GM23338 (cell line): ENCODE results near the gene PSORS1C1. TPM values are rescaled to one million over a fixed set of nuclear protein-coding genes. Genes with fewer than 3 reads are reported as not detected.

ENCODE experiments used
- ATAC-seq: fragments of 200-7000 bp; cut with Tn5 transposase; 3 replicates; pipeline ENCODE4 v1.9.1; 2020
- DNase-seq: peaks from one replicate; pipeline ENCODE4 v3.0.0-alpha.2; 2015; ENCODE audit warnings: low spot score
- H2AFZ ChIP-seq: fragments of 200-600 bp; sonication (generic); 2 replicates; pipeline ENCODE4 v1.8.0; 2016; ENCODE audit warnings: antibody characterized with exemption, mild to moderate bottlenecking, moderate library complexity
- H3F3A ChIP-seq: fragments of 200-600 bp; sonication (generic); replicated peaks from 2 replicates; pipeline ENCODE4 v1.8.0; 2017; ENCODE audit warnings: antibody characterized with exemption, mixed run types, low read depth
- H3K27ac ChIP-seq: fragments of 200-600 bp; sonication (generic); 2 replicates; pipeline ENCODE4 v1.6.1; 2016; ENCODE audit warnings: low read depth
- H3K27me3 ChIP-seq: fragments of 200-600 bp; sonication (generic); 2 replicates; pipeline ENCODE4 v1.8.0; 2016; ENCODE audit warnings: mild to moderate bottlenecking, mixed run types, moderate library complexity; ENCODE audit not compliant: insufficient read depth
- H3K36me3 ChIP-seq: fragments of 200-600 bp; sonication (generic); 2 replicates; pipeline ENCODE4 v1.8.0; 2016; ENCODE audit warnings: mild to moderate bottlenecking; ENCODE audit not compliant: insufficient read depth
- H3K4me1 ChIP-seq: fragments of 200-600 bp; sonication (generic); 2 replicates; pipeline ENCODE4 v1.8.0; 2016; ENCODE audit warnings: mild to moderate bottlenecking, moderate library complexity; ENCODE audit not compliant: insufficient read depth
- H3K4me2 ChIP-seq: fragments of 200-600 bp; sonication (generic); 2 replicates; pipeline ENCODE4 v1.7.1; 2017; ENCODE audit warnings: mixed run types
- H3K4me3 ChIP-seq: fragments of 200-600 bp; sonication (generic); 2 replicates; pipeline ENCODE4 v1.6.1; 2016; ENCODE audit warnings: mixed run types
- H3K79me2 ChIP-seq: fragments of 200-600 bp; sonication (generic); replicated peaks from 2 replicates; pipeline ENCODE4 v1.8.0; 2017; ENCODE audit warnings: mild to moderate bottlenecking; ENCODE audit not compliant: insufficient read depth
- H3K9me2 ChIP-seq: fragments of 200-600 bp; sonication (generic); 2 replicates; pipeline ENCODE4 v1.8.0; 2017; ENCODE audit not compliant: insufficient read depth
- H4K20me1 ChIP-seq: fragments of 200-600 bp; sonication (generic); replicated peaks from 2 replicates; pipeline ENCODE4 v1.8.0; 2017; ENCODE audit warnings: mild to moderate bottlenecking; ENCODE audit not compliant: insufficient read depth
- H3K27ac Mint-ChIP-seq: 2 replicates; pipeline ENCODE4 v1.8.0; 2020; ENCODE audit warnings: inconsistent platforms, mild to moderate bottlenecking, moderate library complexity, mixed read lengths
- H3K27me3 Mint-ChIP-seq: 3 replicates; pipeline ENCODE4 v1.8.0; 2022; ENCODE audit warnings: low read depth, mild to moderate bottlenecking, moderate library complexity, mixed read lengths, inconsistent platforms; ENCODE audit not compliant: insufficient read depth, poor library complexity
- H3K36me3 Mint-ChIP-seq: 3 replicates; pipeline ENCODE4 v1.8.0; 2021; ENCODE audit warnings: low read depth, mild to moderate bottlenecking, inconsistent platforms, moderate library complexity, mixed read lengths
- H3K4me1 Mint-ChIP-seq: 3 replicates; pipeline ENCODE4 v1.8.0; 2020; ENCODE audit warnings: mild to moderate bottlenecking, inconsistent platforms, mixed read lengths
- H3K4me3 Mint-ChIP-seq: 3 replicates; pipeline ENCODE4 v1.8.0; 2021; ENCODE audit warnings: moderate library complexity, mild to moderate bottlenecking, inconsistent platforms, mixed read lengths
- H3K9me3 Mint-ChIP-seq: 3 replicates; pipeline ENCODE4 v1.8.0; 2020; ENCODE audit warnings: moderate library complexity, mild to moderate bottlenecking, inconsistent platforms, mixed read lengths
- CREB1 ChIP-seq: fragments of 250-450 bp; sonication (Bioruptor Pico); IDR thresholded peaks from 2 replicates; pipeline ENCODE4 v1.5.0; 2020; ENCODE audit warnings: low read depth, mild to moderate bottlenecking, moderate library complexity
- CTCF ChIP-seq, 2 experiments: fragments of 200-600 bp in 1 of 2; sonication (generic) in 1 of 2; conservative IDR thresholded peaks; 2 replicates each; pipeline versions ENCODE4 v1.5.1 to v1.6.1; 2016 to 2017; ENCODE audit warnings: antibody characterized with exemption in 2 of 2, low read depth in 2 of 2, mild to moderate bottlenecking in 2 of 2, moderate library complexity in 1 of 2
- ETS1 ChIP-seq: IDR thresholded peaks from 2 replicates; pipeline ENCODE4 v1.6.1; 2016; ENCODE audit warnings: antibody characterized with exemption
- EZH2 ChIP-seq: fragments of 200-600 bp; sonication (generic); IDR thresholded peaks from one replicate; pipeline ENCODE4 v1.8.0; 2017; ENCODE audit warnings: antibody characterized with exemption, mild to moderate bottlenecking, low read depth; ENCODE audit not compliant: unreplicated experiment
- EZH2phosphoT487 ChIP-seq: fragments of 200-600 bp; sonication (generic); IDR thresholded peaks from one replicate; pipeline ENCODE4 v1.8.1; 2018; ENCODE audit warnings: antibody characterized with exemption; ENCODE audit not compliant: unreplicated experiment
- JUNB ChIP-seq: IDR thresholded peaks from one replicate; pipeline ENCODE4 v1.6.1; 2016; ENCODE audit warnings: antibody characterized with exemption; ENCODE audit not compliant: unreplicated experiment
- NANOG ChIP-seq: IDR thresholded peaks from 2 replicates; pipeline ENCODE4 v1.6.1; 2016; ENCODE audit warnings: antibody characterized with exemption, borderline replicate concordance
- POLR2AphosphoS5 ChIP-seq: IDR thresholded peaks from 2 replicates; pipeline ENCODE4 v1.6.1; 2016; ENCODE audit warnings: antibody characterized with exemption, low read depth
- REST ChIP-seq: IDR thresholded peaks from one replicate; pipeline ENCODE4 v1.6.1; 2018; ENCODE audit warnings: antibody characterized with exemption; ENCODE audit not compliant: unreplicated experiment
- STAT1 ChIP-seq: IDR thresholded peaks from one replicate; pipeline ENCODE4 v1.6.1; 2016; ENCODE audit warnings: antibody characterized with exemption; ENCODE audit not compliant: unreplicated experiment
- ZNF114 ChIP-seq: fragments of 250-450 bp; sonication (Bioruptor Pico); IDR thresholded peaks from 2 replicates; pipeline ENCODE4 v1.5.0; 2020; ENCODE audit warnings: mild to moderate bottlenecking, moderate library complexity
- ZNF331 ChIP-seq: fragments of 250-450 bp; sonication (Bioruptor Pico); IDR thresholded peaks from 2 replicates; pipeline ENCODE4 v1.5.0; 2020; ENCODE audit warnings: low read depth, mild to moderate bottlenecking, moderate library complexity
- ZNF462 ChIP-seq: fragments of 250-450 bp; sonication (Bioruptor Pico); IDR thresholded peaks from 2 replicates; pipeline ENCODE4 v1.5.0; 2020; ENCODE audit warnings: mild to moderate bottlenecking, moderate library complexity
- polyA plus RNA-seq: library from polyadenylated mRNA; unstranded; fragments of >200 nt; fragmentation: Nextera tagmentation; extraction: Ambion mirVana; gene quantifications from 2 replicates; pipeline ENCODE4 v1.2.1, GENCODE V29; 2016
- total RNA-seq: library from RNA; depleted of rRNA; stranded (reverse); fragments of >200 nt; shearing (Covaris generic); gene quantifications from 2 replicates; pipeline ENCODE4 v1.2.3, GENCODE V29; 2014

The PSORS1C1 gene
- total and polyA plus RNA-seq, 2 experiments from 2014 or later, result not detected

DNA sequence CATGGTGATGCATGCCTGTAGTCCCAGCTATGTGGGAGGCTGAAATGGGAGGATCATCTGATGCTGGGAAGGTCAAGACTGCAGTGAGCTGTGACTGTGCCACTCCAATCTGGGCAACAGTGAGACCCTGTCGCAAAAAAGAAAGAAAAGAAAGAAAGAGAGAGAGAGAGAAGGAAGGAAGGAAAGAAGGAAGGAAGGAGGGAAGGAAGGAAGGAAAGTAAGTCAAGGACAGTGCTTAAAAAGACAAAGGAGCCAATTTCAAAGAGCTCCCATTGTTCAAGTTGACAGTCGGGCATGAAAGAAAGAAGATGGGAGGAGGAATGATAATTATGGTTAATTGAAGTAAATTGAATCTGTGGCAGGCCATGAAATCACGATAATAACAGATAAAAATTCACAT lies 18.4 kb upstream of the PSORS1C1 start:
- Mint-ChIP-seq H3K27ac (no peak overlapping the region), H3K27me3 (no peaks in the 10 kb centered on the region), H3K4me1 (peaks cover 19% of the 10 kb centered on the region), H3K4me3 (no peak overlapping the region), H3K36me3 (no peaks in the 10 kb centered on the region), H3K9me3 (no peaks in the 10 kb centered on the region)
- ATAC-seq (no peak), DNase-seq (no peak)
- TF ChIP-seq POLR2AphosphoS5 (no peak), STAT1 (no peak), CREB1 (CRISPR knock-in tag) (no peak), REST (no peak), ETS1 (no peak), ZNF331 (CRISPR knock-in tag) (no peak), JUNB (no peak), NANOG (no peak), EZH2phosphoT487 (no peak), ZNF114 (CRISPR knock-in tag) (no peak), EZH2 (no peak), ZNF462 (CRISPR knock-in tag) (no peak), CTCF (conservative IDR thresholded peaks at IDR 0.05; ENCODE audit: low read depth in 2 of 2) (no peak)
- Histone ChIP-seq H3K4me3 (no peak overlapping the region), H3K27ac (no peak overlapping the region), H4K20me1 (no peaks in the 10 kb centered on the region), H3K9me2 (0 out of 2 replicates have a peak, but pooled peaks cover 3% of the 10 kb centered on the region), H3K27me3 (no peaks in the 10 kb centered on the region), H3K79me2 (no peaks in the 10 kb centered on the region), H3K36me3 (no peaks in the 10 kb centered on the region), H3K4me2 (no peak overlapping the region), H3F3A (no peaks in the 10 kb centered on the region), H2AFZ (no peak overlapping the region), H3K4me1 (peaks cover 20% of the 10 kb centered on the region)
